Progenitor cell of endocrine pancreas (in vitro differentiated cells): ENCODE data around the gene DPF3. TPM values are rescaled to one million over a fixed set of nuclear protein-coding genes. Genes with fewer than 3 reads are reported as not detected.

ENCODE experiments used
- DNase-seq: peaks from one replicate; pipeline ENCODE4 v3.0.0; 2021; ENCODE audit warnings: low spot score; ENCODE audit not compliant: unreplicated experiment
- H3K27ac Mint-ChIP-seq: 2 replicates; pipeline ENCODE4 v1.8.0; 2021; ENCODE audit warnings: mild to moderate bottlenecking, moderate library complexity, mixed read lengths
- H3K27me3 Mint-ChIP-seq: 2 replicates; pipeline ENCODE4 v1.8.0; 2021; ENCODE audit warnings: mixed read lengths
- H3K36me3 Mint-ChIP-seq: 2 replicates; pipeline ENCODE4 v1.8.0; 2022; ENCODE audit warnings: mixed read lengths; ENCODE audit not compliant: insufficient read depth
- H3K4me1 Mint-ChIP-seq: 2 replicates; pipeline ENCODE4 v1.8.0; 2021; ENCODE audit warnings: low read depth, mixed read lengths
- H3K4me3 Mint-ChIP-seq: 2 replicates; pipeline ENCODE4 v1.8.0; 2021; ENCODE audit warnings: low read depth, mild to moderate bottlenecking, moderate library complexity, mixed read lengths
- H3K9me3 Mint-ChIP-seq: 2 replicates; pipeline ENCODE4 v1.8.0; 2021; ENCODE audit warnings: low read depth, mixed read lengths
- CTCF ChIP-seq: fragments of 200-600 bp; sonication (generic); IDR thresholded peaks from one replicate; pipeline ENCODE4 v1.5.0; 2021; ENCODE audit warnings: antibody characterized with exemption, mild to moderate bottlenecking; ENCODE audit not compliant: unreplicated experiment
- total RNA-seq: library from RNA; stranded (reverse); gene quantifications from 2 replicates; pipeline ENCODE4 v1.2.1, GENCODE V29; 2021

Gene DPF3
- total RNA-seq, 1 donor from 2014 or later: 2.2 TPM

DNA sequence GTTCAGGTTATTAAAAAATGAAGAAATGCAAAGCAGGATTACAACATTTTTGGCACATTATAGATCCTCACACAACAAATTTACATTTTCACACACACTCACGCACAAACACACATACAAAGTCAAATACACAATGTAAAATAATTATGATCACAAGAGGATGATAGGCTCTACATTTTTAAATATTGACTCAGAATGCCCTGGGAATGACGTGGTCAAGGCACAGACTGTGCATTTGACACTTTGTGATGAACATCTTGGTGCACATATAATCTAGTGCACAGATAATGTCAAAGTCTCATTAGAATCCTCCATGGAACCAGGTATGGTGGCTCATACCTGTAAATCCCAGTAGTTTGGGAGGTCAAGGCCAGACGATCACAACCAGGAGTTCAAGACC, 49.4 kb downstream of the DPF3 start:
- Mint-ChIP-seq H3K36me3 (no peaks in the 10 kb centered on the region), H3K27ac (no peak overlapping the region), H3K4me1 (peaks cover 1% of the 10 kb centered on the region), H3K9me3 (no peaks in the 10 kb centered on the region), H3K27me3 (peaks cover 2% of the 10 kb centered on the region), H3K4me3 (no peak overlapping the region)
- no peak for TF ChIP-seq CTCF
- no peak for DNase-seq

- H3K27me3 Mint-ChIP-seq: peaks cover 8% of the 10 kb centered on the region
- no peaks in the 10 kb centered on the region for H3K4me1 Mint-ChIP-seq
- H3K4me3 Mint-ChIP-seq: no peak overlapping the region
- no peak for DNase-seq
- no peak for TF ChIP-seq CTCF
- H3K36me3 Mint-ChIP-seq: no peaks in the 10 kb centered on the region
- no peaks in the 10 kb centered on the region for H3K9me3 Mint-ChIP-seq
- no peak overlapping the region for H3K27ac Mint-ChIP-seq
These were observed 53.9 kb downstream of the DPF3 start for GRCh38 chr14:72839753-72840607.

DNA sequence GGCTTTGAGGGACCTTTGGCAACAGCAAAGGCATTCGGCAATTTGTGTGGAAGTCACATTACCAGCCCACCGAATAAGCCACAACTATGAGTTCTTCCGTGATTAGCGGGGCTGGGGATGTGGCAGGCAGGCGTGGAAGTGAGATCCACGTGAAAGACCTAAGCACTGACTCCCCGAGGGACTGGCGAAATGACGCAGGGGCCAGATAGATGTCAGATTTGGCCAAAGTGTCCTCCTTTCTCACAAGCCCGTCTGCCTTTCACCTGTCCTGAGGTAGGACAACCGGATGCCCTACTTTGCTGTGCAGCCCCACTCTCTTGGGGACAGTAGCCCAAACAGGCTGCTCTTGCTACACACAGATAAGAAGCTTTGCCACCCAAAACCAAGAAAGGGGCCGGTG, 54.5 kb downstream of the DPF3 start:
- no peak for TF ChIP-seq CTCF
- no peak overlapping the region for H3K27ac Mint-ChIP-seq
- no peaks in the 10 kb centered on the region for H3K4me1 Mint-ChIP-seq
- H3K4me3 Mint-ChIP-seq: no peak overlapping the region
- H3K36me3 Mint-ChIP-seq: no peaks in the 10 kb centered on the region
- no peaks in the 10 kb centered on the region for H3K9me3 Mint-ChIP-seq
- DNase-seq: no peak
- peaks cover 8% of the 10 kb centered on the region for H3K27me3 Mint-ChIP-seq

GRCh38 chr14:72836085-72836484, 57.8 kb downstream of the DPF3 start:
- TF ChIP-seq CTCF: no peak
- no peak overlapping the region for H3K4me3 Mint-ChIP-seq
- H3K9me3 Mint-ChIP-seq: no peaks in the 10 kb centered on the region
- H3K27me3 Mint-ChIP-seq: peaks cover 16% of the 10 kb centered on the region
- no peaks in the 10 kb centered on the region for H3K36me3 Mint-ChIP-seq
- H3K27ac Mint-ChIP-seq: no peak overlapping the region
- H3K4me1 Mint-ChIP-seq: no peaks in the 10 kb centered on the region
- DNase-seq: no peak

GRCh38 chr14:72833174-72833573, 60.7 kb downstream of the DPF3 start:
- Mint-ChIP-seq H3K9me3 (no peaks in the 10 kb centered on the region), H3K4me3 (no peak overlapping the region), H3K36me3 (no peaks in the 10 kb centered on the region), H3K27me3 (peaks cover 20% of the 10 kb centered on the region), H3K27ac (no peak overlapping the region), H3K4me1 (no peaks in the 10 kb centered on the region)
- no peak for TF ChIP-seq CTCF
- DNase-seq: no peak
